ENCODE results near the gene RPP25.

The RPP25 gene

DNA sequence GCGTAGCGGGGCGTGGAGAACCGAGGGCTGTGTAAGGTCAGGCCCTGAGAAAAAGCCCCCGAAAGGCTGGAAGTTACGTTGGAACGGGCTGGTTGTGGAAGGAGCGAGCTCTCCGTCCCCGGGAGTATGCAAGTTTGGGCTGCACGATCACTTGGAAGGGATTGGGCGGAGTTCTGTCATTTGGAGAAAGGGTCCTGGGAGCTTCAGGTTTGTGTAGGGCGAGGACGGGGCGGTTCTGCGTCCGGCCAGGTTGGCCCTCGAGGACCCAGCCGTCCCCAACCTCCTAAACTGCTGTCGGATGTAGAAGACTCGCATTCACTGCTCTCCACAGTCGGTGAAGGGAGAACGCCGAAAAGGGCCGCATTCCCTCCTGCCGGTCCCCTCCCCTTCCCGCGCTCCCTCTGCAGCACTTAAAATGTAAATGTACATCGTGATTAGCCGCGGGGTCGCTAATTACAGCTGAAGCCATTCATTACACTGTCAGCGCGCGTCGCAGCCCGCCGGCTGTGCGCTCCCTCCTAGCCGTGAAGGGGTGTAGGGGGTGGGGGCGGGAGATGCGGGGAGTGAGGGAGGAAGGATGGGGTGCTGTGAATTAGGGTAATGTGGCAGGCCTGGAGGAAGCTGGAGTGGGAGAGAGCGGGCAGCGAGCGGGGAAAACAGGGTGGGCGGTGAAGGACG is 2.5 kb upstream of the RPP25 start:
- TF ChIP-seq EZH2phosphoT487 (IDR thresholded peaks at IDR 0.05; ENCODE audit: low read depth), result no peak
- TF ChIP-seq, protein P1, sequence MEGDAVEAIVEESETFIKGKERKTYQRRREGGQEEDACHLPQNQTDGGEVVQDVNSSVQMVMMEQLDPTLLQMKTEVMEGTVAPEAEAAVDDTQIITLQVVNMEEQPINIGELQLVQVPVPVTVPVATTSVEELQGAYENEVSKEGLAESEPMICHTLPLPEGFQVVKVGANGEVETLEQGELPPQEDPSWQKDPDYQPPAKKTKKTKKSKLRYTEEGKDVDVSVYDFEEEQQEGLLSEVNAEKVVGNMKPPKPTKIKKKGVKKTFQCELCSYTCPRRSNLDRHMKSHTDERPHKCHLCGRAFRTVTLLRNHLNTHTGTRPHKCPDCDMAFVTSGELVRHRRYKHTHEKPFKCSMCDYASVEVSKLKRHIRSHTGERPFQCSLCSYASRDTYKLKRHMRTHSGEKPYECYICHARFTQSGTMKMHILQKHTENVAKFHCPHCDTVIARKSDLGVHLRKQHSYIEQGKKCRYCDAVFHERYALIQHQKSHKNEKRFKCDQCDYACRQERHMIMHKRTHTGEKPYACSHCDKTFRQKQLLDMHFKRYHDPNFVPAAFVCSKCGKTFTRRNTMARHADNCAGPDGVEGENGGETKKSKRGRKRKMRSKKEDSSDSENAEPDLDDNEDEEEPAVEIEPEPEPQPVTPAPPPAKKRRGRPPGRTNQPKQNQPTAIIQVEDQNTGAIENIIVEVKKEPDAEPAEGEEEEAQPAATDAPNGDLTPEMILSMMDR (IDR thresholded peaks at IDR 0.05; ENCODE audit: low read depth, low read length), result no peak
- H3K4me3 ChIP-seq (ENCODE audit: low read length), result no peak overlapping the region
- H3K9ac ChIP-seq (ENCODE audit: low read length), result no peak overlapping the region
- no peaks in the 10 kb centered on the region for H3K79me2 ChIP-seq (ENCODE audit: low read length)
- no peaks in the 10 kb centered on the region for H3K4me1 ChIP-seq (ENCODE audit: low read length)
- no peak overlapping the region for H2AFZ ChIP-seq (ENCODE audit: low read depth, low read length)
- H3K9me3 ChIP-seq (ENCODE audit: insufficient read depth, low read length), result no peaks in the 10 kb centered on the region
- H4K20me1 ChIP-seq (ENCODE audit: insufficient read depth, low read length), result no peaks in the 10 kb centered on the region
- H3K4me2 ChIP-seq (ENCODE audit: low read length), result no peak overlapping the region
- H3K36me3 ChIP-seq (replicated peaks; ENCODE audit: low read depth, low read length), result no peaks in the 10 kb centered on the region
- peaks cover 23% of the 10 kb centered on the region for H3K27me3 ChIP-seq (ENCODE audit: low read depth, low read length)
- H3K27ac ChIP-seq (ENCODE audit: low read length), result no peak overlapping the region

GRCh38 chr15:74958320-74958907 is 1.8 kb upstream of the RPP25 start:
- Histone ChIP-seq H3K9me3 (ENCODE audit: insufficient read depth, low read length) (no peaks in the 10 kb centered on the region), H4K20me1 (ENCODE audit: insufficient read depth, low read length) (no peaks in the 10 kb centered on the region), H3K4me1 (ENCODE audit: low read length) (no peaks in the 10 kb centered on the region), H2AFZ (ENCODE audit: low read depth, low read length) (no peak overlapping the region), H3K79me2 (ENCODE audit: low read length) (no peaks in the 10 kb centered on the region), H3K27me3 (ENCODE audit: low read depth, low read length) (peaks cover 22% of the 10 kb centered on the region), H3K4me2 (ENCODE audit: low read length) (no peak overlapping the region), H3K27ac (ENCODE audit: low read length) (no peak overlapping the region), H3K36me3 (replicated peaks; ENCODE audit: low read depth, low read length) (no peaks in the 10 kb centered on the region), H3K9ac (ENCODE audit: low read length) (no peak overlapping the region), H3K4me3 (ENCODE audit: low read length) (no peak overlapping the region)
- no peak for TF ChIP-seq EZH2phosphoT487 (IDR thresholded peaks at IDR 0.05; ENCODE audit: low read depth)
- TF ChIP-seq, protein P1 (IDR thresholded peaks at IDR 0.05; ENCODE audit: low read depth, low read length), result no peak

DNA sequence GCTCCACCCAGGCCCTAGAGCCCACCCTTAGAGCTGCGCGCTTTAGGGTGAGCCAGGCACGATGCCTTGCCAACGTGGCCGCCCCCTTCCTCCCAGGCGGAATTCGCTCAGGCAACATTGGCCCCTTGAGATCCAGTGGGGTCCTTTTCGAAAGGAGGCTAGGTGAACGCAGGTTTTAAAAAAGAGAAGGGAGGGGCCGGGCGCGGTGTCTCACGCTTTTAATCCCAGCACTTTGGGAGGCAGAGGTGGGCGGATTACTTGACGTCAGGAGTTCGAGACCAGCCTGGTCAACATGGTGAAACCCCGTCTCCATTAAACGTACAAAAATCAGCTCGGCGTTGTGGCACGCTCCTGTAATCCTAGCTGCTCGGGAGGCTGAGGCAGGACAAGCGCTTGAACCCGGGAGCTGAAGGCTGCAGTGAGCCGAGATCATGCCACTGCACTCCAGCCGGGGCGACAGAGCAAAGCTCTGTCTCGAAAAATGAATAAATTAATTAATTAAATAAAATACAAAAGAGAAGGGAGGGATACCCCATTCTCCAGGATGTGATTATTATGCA is 984 bp upstream of the RPP25 start:
- no peak overlapping the region for H3K27ac ChIP-seq (ENCODE audit: low read length)
- H3K4me1 ChIP-seq (ENCODE audit: low read length), result no peaks in the 10 kb centered on the region

More for the DNA sequence above, 984 bp upstream of the RPP25 start:
- Histone ChIP-seq H2AFZ (ENCODE audit: low read depth, low read length) (no peak overlapping the region), H3K4me3 (ENCODE audit: low read length) (no peak overlapping the region), H3K9me3 (ENCODE audit: insufficient read depth, low read length) (no peaks in the 10 kb centered on the region), H3K4me2 (ENCODE audit: low read length) (no peak overlapping the region), H3K9ac (ENCODE audit: low read length) (no peak overlapping the region), H4K20me1 (ENCODE audit: insufficient read depth, low read length) (no peaks in the 10 kb centered on the region), H3K79me2 (ENCODE audit: low read length) (no peaks in the 10 kb centered on the region), H3K36me3 (replicated peaks; ENCODE audit: low read depth, low read length) (no peaks in the 10 kb centered on the region), H3K27me3 (ENCODE audit: low read depth, low read length) (peaks cover 18% of the 10 kb centered on the region)
- TF ChIP-seq EZH2phosphoT487 (IDR thresholded peaks at IDR 0.05; ENCODE audit: low read depth), result no peak
- TF ChIP-seq, protein P1 (IDR thresholded peaks at IDR 0.05; ENCODE audit: low read depth, low read length), result no peak

Data from OCI-LY3 (cell line).